Measurements from ENCODE around the gene RAD23B.

The RAD23B gene

DNA sequence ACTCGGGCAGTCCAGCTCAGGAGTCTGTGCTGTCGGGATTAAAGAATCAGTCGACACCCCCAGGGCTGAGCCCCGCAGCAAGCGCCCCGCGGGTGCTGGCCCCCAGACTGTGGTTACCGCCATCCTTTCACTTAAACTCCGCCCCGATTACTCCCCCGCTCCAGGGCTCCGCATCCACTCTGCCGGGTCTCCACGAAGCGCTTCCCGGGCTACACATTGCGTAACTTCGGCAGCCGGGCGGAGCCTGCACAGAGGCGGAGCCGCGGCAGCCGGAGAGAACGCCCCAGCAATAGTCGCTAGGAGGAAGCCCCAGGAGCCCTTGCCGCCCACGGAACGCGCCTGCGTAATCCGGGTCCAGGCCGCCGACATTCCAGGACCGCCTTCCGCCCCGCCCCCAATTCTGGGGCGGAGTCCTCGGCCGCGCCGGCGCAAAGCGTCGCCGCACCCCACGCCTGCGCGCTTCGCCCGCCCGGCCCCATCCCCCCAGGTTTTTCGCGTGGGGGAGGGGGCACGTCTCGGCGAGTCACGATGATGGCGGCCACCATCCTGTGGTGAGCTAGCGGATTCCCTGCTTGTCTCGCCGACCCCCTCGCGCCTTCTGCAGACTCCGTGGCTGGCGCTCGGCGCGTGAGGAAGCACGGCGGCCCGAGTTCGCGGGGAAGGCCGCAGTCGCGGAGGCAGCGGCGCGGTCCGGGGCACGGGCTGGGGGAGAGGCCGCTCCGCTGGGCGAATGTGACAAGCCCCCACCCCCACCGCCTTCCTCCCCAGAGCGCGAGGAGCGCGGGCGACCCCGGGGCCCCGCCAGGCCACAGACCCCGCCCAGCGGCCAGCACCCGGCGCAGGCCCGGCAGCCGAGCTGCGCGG is at the start of gene RAD23B:
TSS of gene RAD23B (plus strand) at position 521 of the 864 bp plus-strand sequence. CDS start 351 bp downstream, outside the sequence.
- peak within 1 kb of the TSS; percentile 87 for H3K4me3 ChIP-seq (ENCODE audit: low read length)
- peak; percentile 99 for DNase-seq (ENCODE audit: low read depth)
- TF ChIP-seq, protein P1, sequence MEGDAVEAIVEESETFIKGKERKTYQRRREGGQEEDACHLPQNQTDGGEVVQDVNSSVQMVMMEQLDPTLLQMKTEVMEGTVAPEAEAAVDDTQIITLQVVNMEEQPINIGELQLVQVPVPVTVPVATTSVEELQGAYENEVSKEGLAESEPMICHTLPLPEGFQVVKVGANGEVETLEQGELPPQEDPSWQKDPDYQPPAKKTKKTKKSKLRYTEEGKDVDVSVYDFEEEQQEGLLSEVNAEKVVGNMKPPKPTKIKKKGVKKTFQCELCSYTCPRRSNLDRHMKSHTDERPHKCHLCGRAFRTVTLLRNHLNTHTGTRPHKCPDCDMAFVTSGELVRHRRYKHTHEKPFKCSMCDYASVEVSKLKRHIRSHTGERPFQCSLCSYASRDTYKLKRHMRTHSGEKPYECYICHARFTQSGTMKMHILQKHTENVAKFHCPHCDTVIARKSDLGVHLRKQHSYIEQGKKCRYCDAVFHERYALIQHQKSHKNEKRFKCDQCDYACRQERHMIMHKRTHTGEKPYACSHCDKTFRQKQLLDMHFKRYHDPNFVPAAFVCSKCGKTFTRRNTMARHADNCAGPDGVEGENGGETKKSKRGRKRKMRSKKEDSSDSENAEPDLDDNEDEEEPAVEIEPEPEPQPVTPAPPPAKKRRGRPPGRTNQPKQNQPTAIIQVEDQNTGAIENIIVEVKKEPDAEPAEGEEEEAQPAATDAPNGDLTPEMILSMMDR (IDR thresholded peaks at IDR 0.05; ENCODE audit: insufficient read depth, low read depth, low read length, missing control alignments): no peak

DNA sequence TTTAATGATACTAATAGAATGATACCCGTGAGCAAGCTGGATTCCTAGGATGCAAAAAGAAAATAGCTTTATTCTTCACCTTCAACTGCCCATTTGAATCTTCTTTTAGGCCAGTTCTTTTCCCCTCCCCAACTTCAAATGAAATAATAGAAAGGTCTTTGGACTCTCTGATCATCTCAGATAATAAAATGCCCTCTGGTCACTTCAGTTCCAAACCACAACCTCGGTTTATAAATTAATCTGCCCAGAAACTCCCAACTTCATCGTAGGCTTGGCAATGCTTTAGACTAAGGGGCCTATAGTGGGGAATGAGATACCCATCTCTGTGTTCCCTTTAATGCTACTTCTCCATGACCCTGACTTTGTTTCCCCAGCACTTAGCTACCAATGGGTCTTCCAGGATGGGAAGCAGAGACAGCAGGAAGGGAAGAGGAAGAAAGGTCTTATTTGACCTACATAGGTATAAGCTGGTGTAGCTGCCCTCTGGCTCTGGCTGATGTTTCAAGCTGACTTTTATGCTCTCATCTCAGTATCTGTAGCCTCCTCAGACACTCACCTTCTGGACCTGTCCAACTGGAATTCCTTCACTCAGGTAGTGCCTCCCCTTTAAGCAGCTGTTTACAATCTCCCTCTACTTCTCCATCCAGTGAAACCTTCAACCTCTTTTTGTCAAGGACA is 47.2 kb upstream of the RAD23B start:
- TF ChIP-seq, protein P1 (IDR thresholded peaks at IDR 0.05; ENCODE audit: insufficient read depth, low read depth, low read length, missing control alignments): no peak
- no peak overlapping the region for H3K4me3 ChIP-seq (ENCODE audit: low read length)
- DNase-seq (ENCODE audit: low read depth): no peak

DNA sequence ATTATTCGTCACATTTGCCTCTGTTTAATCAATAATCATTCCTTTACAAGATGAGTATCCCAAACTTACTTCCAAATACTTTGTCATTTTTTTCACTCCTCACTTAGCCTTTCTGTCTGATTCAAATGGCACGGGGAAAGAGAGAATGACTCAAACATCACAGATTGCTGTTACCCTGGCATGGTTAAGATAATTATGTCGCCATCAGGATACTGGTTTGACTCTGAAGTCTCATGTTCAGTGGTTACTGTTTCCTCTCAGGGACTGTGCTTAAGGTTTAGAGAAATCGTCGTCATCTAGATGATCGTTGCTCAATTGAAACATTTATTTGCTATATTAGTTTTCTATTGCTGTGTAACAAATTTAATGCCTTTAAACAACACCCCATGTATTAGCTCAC is 45.2 kb upstream of the RAD23B start:
- H3K4me3 ChIP-seq (ENCODE audit: low read length): no peak overlapping the region
- DNase-seq (ENCODE audit: low read depth): peak; percentile 44
- TF ChIP-seq, protein P1 (IDR thresholded peaks at IDR 0.05; ENCODE audit: insufficient read depth, low read depth, low read length, missing control alignments): no peak

DNA sequence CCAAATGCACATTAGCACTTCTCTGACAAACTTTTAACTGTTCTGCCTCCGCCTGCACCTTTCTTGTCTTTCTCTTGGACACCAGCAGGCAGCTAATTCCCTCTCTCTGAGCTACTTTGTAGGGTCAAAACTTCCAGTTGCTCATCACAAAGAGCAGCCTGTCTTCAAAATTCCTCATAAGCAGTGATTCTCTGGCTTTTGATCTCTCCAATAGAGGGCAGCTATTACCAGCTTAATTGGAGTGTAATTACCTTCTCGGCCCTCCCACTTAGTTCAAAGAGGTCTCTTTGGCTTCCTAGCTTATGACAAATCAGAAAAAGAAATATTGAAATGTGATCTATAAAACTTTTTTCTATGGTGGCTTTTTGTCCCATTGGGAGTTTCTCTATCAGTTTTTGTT is 43.6 kb upstream of the RAD23B start:
- TF ChIP-seq, protein P1 (IDR thresholded peaks at IDR 0.05; ENCODE audit: insufficient read depth, low read depth, low read length, missing control alignments): peak; percentile 54
- H3K4me3 ChIP-seq (ENCODE audit: low read length): no peak overlapping the region
- peak; percentile 66 for DNase-seq (ENCODE audit: low read depth)

DNA sequence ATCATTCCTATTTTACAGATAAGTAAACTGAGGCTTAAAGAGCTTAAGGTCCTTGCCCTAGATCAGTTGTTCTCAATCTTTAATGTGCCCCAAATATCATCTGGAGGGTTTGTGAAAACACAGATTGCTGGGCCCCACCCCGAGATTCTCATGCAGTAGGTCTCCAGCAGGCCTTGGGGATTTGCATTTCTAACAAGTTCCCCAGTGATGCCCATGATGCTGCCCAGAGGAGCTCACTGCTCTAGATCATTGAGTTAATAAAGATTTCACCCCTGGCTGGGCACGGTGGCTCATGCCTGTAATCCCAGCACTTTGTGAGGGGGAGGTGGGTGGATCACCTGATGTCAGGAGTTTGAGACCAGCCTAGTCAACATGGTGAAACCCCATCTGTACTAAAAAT is 42.8 kb upstream of the RAD23B start:
- TF ChIP-seq, protein P1 (IDR thresholded peaks at IDR 0.05; ENCODE audit: insufficient read depth, low read depth, low read length, missing control alignments): no peak
- H3K4me3 ChIP-seq (ENCODE audit: low read length): no peak overlapping the region

DNA sequence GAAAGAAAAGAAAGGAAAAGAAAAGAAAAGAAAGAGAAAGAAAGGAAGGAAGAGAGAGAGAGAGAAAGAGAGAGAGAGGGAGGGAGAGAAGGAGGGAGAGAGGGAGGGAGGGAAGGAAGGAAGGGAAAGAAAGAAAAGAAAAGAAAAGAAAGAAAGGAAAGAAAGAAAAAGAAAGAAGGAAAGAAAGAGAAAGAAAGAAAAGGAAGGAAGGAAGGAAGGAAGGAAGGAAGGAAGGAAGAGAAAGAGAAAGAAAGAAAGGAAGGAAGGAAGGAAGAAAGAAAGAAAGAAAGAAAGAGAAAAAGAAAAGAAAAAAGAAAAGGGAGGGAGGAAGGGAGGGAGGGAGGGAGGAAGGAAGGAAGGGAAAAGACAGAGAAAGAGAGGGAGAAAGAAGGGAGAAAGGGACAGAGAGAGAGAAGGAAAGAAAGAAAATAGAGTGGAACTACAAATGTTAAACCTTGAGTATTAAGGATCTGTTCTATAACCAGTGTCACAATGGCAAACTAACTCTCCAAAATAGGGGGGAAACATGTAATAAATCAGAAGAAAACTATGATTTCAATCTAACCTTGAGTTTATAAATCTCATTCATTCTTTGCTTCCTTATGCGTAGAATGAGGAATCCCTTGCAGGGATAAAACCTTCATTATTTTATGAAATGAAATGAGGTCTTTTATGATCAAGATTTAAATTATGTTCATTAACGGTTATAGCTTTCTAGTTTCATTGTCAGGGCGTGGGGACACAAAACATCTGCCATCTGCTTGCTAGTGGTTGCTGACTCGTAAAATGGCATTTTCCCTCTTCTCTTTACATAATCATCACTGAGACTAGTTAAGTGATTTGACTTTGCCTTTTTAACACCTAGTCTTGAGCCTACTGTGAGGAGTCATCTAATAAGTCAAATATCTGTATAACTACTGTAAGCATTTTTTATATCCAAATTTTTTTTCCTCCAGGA is 40.7 kb upstream of the RAD23B start:
- TF ChIP-seq, protein P1 (IDR thresholded peaks at IDR 0.05; ENCODE audit: insufficient read depth, low read depth, low read length, missing control alignments): no peak
- peak; percentile 41 for DNase-seq (ENCODE audit: low read depth)
- H3K4me3 ChIP-seq (ENCODE audit: low read length): no peak overlapping the region

More for the DNA sequence above, 42.8 kb upstream of the RAD23B start:
- DNase-seq (ENCODE audit: low read depth): no peak
